NCI-H2196 treated with DMSO at 0.1 percent for 48 hours (cell line): ENCODE results near the gene NUDT4B.
"Not testable (repeated sequence)": the region's sequence is repeated elsewhere in the genome, so short reads cannot be mapped to it uniquely, and the experiment has no call there.

Source experiments
- DNase-seq: peaks from one replicate; lab custom pipeline; 2025; ENCODE audit not compliant: unreplicated experiment; lab: John Stamatoyannopoulos, UW

Gene NUDT4B

GRCh38 chr1:148793762-148794332, 45.3 kb downstream of the NUDT4B start:
- not testable (repeated sequence) for DNase-seq
